GM21423 (cell line): ENCODE measurements around the gene IGSF9.
A peak's percentile ranks its signal among the peaks of the same experiment; 100 is the strongest.
"Not testable (repeated sequence)": the region's sequence is repeated elsewhere in the genome, so short reads cannot be mapped to it uniquely, and the experiment has no call there.

ENCODE experiments used
- ATAC-seq: cut with Tn5 transposase; IDR thresholded peaks from one replicate; pipeline ENCODE4 v1.9.1; 2021; ENCODE audit warnings: mild to moderate bottlenecking, moderate library complexity; ENCODE audit not compliant: unreplicated experiment

IGSF9 gene

DNA sequence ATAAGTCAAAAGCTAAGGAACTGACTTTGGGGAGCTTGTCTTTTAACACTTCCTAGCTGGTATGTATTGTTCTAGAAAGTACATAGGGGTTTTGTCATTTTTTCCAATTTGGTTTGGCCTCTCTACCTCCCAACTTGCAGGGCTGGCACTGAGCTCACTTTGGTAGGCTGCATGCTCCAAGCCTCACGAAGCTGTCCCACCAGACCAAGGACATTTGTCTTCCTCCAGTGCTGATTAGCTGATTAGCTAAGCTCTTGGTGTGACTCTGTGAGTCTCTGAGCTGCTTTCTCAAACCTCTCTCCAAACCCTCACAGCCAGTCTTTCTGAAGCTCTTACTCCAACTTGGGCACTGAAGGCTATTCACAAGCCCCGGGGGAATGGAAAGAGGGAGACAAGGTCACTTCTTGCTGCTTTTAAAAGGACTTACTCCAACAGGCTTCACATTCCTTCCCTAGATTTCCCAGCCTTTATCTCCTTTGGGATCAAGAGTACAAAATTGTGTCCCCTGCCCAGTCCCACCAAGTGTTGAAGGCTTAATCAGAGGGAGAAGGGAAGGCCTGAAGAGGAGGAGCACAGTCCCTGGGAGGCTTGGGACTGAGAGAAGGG lies 44.6 kb downstream of the IGSF9 start:
- no peak for ATAC-seq

DNA sequence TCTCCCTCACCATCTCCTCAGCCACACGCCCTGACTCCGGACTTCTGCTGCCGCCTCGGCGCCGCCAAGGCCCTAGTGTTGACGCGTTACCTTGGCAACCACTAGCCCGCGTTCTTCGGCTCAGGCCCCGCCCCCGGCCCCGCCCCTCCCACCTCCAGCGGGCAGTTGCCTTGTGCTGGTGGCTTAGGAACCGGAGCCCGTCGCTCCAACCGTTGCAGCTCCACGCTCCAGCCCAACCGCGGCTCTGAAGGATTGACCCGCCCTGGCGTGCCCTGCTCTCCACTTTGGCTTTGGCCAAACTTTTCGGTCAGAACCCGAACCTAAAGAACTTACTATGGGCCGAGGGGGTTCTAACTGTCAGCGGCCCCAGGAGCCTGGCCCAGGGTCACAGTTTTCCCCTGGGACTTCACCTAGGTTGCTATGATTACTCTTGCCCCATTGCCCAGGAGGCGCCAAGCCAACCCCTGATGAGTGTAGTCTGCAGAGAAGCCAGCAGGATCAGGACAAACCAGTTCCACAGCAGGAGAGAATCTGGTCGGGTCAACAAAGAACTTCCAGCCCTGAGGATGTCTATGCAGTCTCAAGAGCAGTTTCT lies 45.2 kb downstream of the IGSF9 start, which contains the start of gene CFAP45:
Gene CFAP45, minus strand, starts transcription at position 80 of the 595 bp plus-strand sequence. Its CDS starts 67 bp downstream, at position 13.
- no peak for ATAC-seq

- not testable (repeated sequence) for ATAC-seq
Measured at GRCh38 chr1:159899634-159900033, 45.8 kb downstream of the IGSF9 start.

DNA sequence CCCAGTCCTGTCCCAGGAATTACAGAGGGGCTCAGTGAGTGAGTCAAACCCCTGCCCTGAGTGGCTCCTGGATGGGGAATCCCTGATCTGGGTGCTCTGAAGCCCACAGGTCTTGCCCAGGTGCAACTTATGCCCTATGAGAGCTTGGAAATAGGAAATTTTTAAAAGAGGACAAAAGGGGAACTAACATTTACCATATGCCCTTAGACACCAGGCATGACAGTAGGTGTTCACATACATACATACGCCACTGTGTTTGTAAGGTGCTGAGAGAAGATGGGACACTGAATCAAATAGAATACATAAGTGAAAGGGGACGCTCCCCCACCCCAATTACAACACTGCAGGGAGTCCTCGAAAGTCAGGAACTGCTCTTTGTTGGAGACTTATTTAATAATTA lies 46.9 kb downstream of the IGSF9 start:
- no peak for ATAC-seq

DNA sequence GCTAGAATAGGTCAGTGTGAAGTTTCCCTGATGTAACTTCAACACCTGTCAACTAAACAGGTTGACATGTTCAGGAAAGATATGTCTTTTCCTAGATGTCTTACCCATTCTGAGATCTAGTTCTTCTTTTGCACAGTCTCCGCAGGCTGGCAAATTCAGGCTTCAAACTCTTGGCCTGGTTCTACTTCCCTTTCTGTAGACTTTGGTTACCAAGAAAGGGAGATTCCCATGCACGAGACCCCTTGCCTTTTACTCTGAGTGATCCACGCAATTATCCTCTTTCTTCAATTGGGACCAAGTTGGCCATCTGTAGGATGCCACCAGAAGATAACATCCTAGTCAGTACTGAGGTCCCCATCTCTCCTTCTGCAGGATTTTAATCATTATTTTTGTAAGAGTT lies 47.5 kb downstream of the IGSF9 start:
- ATAC-seq: no peak

DNA sequence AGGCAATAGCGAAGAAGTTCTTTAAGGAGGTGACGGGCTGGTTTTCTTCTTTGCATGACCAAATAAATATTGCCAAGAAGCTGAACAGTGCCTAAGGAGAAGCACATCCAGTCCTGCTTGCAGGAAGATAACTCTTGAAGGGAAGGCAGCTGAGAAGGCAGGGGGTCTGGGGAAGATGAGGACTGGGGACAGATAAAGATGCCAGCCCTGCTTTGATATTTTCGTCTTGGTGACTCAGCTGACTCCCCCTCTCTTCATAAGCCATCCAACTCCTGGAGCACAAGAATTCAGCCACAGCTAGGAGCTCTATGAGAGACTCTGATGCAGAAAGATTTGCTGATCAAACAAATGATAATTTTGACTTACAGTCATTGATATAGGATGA lies 48.9 kb downstream of the IGSF9 start:
- ATAC-seq: no peak

DNA sequence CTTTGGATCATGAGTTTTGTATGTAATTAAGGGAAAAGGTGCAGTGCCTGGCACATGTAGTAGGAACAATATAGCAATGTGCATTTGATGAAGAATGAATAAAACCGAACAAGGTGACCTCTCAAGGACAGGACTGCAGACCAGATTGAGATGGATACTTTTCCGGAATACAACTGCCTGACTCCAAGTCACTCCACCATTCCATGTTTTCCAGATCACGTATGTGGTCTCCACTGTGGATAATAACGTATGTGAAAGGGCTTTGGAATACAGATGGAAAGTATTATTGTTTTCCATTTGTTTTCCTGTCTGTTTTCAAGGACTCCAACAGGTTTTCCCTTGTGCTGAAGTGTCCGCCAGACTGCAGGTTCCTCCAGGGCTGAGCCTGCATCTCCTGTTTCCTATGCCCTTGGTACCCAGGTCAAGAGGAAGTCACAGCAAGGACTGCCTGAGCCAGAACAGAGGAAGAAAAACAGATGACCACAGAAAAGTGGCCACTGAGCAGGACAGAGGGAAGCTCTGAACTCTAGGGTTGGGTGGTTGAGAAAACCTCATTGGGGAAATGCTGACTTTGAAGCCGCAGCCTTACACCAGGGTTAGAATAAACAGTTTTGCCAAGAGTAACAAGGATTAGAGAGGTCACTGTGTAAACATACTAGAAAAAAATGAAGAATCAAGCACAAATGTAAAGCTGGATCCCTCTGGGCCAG lies 49.4 kb downstream of the IGSF9 start:
- no peak for ATAC-seq

DNA sequence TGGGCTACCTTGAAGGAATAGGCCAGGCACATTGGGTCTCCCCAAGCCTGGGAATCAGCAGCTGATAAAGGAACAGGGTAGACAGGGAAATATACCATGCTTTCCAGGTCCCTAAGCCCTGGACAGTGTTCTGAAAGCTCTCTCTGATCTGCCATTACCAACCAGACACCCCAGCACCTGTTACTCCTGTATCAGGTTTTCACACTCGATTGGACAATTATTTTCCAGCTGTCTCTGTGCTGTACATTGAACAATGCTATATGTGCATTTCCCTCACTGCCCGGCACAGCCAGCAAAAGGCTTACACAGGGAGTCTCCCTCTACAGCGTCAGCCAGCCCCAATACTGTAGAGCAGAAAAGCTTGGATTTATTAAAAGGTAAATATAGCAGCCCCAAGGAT lies 50.1 kb downstream of the IGSF9 start:
- ATAC-seq: no peak

GRCh38 chr1:159892944-159893343 lies 52.5 kb downstream of the IGSF9 start:
- no peak for ATAC-seq

- ATAC-seq: no peak
Measured at GRCh38 chr1:159891275-159892157, 53.9 kb downstream of the IGSF9 start.

GRCh38 chr1:159890390-159890789 lies 55.0 kb downstream of the IGSF9 start:
- ATAC-seq: no peak

GRCh38 chr1:159889821-159890252 lies 55.6 kb downstream of the IGSF9 start:
- peak; percentile 88 for ATAC-seq

DNA sequence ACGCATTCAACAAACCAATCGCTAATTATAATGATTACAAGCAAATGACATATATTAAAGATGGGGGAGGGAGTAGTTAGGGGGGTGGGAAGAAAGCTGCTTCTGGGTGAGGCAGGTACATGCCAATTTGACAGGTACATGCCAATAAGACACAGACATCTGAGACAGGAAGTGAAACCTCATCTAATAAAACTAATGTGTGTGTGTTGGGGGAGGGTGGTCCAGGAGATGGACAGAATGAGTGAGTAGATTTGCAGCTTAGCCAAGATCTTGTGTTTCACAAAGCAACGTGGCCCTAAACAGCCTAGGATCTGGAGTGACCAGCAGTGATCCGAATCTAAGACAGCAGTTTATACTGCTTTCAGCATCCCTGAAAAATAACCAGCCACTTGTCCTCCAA lies 56.2 kb downstream of the IGSF9 start:
- no peak for ATAC-seq

GRCh38 chr1:159884296-159884695 lies 61.1 kb downstream of the IGSF9 start:
- ATAC-seq: no peak

- no peak for ATAC-seq
Measured at GRCh38 chr1:159883134-159883533, 62.3 kb downstream of the IGSF9 start.

DNA sequence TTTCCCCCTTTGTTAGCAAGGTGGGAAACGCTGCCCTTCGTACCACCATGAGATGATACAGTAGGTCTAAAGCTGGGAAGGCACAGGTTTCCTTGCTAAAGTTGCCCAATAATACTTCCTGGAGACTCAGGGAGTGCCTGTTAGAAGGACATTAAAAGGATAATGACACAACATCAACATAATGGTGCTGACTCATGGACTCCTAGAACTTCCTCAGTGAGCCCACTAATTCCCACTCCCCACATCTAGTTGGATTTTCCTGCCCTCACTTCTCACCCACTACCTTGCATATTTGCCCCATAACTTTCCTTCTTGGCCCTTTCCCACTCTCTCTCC lies 62.9 kb downstream of the IGSF9 start:
- no peak for ATAC-seq

GRCh38 chr1:159881622-159882526 lies 63.5 kb downstream of the IGSF9 start:
- no peak for ATAC-seq

- ATAC-seq: no peak
Measured at GRCh38 chr1:159880430-159880829, 65.0 kb downstream of the IGSF9 start.

DNA sequence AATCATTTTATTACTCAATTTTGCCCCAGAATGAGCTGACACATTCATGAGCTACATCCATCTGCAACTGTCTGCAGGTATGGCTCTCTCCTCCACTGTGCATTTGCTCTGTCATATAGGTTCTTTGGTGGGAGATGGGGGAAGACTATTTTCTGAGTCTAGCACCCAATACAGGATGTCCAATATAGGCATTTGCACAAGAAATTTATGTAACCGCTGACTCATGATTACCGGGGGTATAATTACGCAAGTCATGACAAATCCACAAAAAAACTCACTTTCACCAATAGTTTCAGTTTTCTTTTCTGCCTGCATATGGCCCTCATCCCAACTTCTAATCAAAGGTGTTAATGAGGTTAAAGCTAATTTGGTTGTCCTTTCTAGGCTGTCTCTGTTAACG lies 65.4 kb downstream of the IGSF9 start:
- no peak for ATAC-seq

- no peak for ATAC-seq
Measured at GRCh38 chr1:159879136-159879535, 66.3 kb downstream of the IGSF9 start.
